ENCODE results near the gene ABCF2. TPM values are rescaled to one million over a fixed set of nuclear protein-coding genes. Genes with fewer than 3 reads are reported as not detected.
A peak's percentile ranks its signal among the peaks of the same experiment; 100 is the strongest.

ABCF2 gene
- total RNA-seq, 2 donors from 2014 or later: 24.2 to 26.7 TPM

GRCh38 chr7:151172273-151173141, 54.5 kb downstream of the ABCF2 start:
- H3K9me3 ChIP-seq (ENCODE audit: control insufficient read depth, low read length, poor library complexity, severe bottlenecking): no peaks in the 10 kb centered on the region
- Mint-ChIP-seq H3K36me3 (ENCODE audit: low read depth) (peaks cover 5% of the 10 kb centered on the region), H3K27me3 (peaks cover 45% of the 10 kb centered on the region), H3K4me3 (peak overlapping the region; percentile 31), H3K4me1 (peaks cover 19% of the 10 kb centered on the region), H3K27ac (peak overlapping the region; percentile 21)
- DNase-seq (peak; percentile 74 to 84 (median 78)), ATAC-seq (peak; percentile 93)

- peaks cover 7% of the 10 kb centered on the region for H3K36me3 Mint-ChIP-seq (ENCODE audit: low read depth)
- peaks cover 45% of the 10 kb centered on the region for H3K27me3 Mint-ChIP-seq
- no peaks in the 10 kb centered on the region for H3K9me3 ChIP-seq (ENCODE audit: control insufficient read depth, low read length, poor library complexity, severe bottlenecking)
- H3K4me1 Mint-ChIP-seq: peaks cover 23% of the 10 kb centered on the region
- ATAC-seq: no peak
- peak overlapping the region; percentile 9 for H3K27ac Mint-ChIP-seq
- DNase-seq: no peak
- peak overlapping the region; percentile 92 for H3K4me3 Mint-ChIP-seq
These were observed 58.2 kb downstream of the ABCF2 start for GRCh38 chr7:151168787-151169162.

- H3K27ac Mint-ChIP-seq: peak overlapping the region; percentile 9
- H3K27me3 Mint-ChIP-seq: peaks cover 41% of the 10 kb centered on the region
- peak overlapping the region; percentile 92 for H3K4me3 Mint-ChIP-seq
- no peaks in the 10 kb centered on the region for H3K9me3 ChIP-seq (ENCODE audit: control insufficient read depth, low read length, poor library complexity, severe bottlenecking)
- ATAC-seq (peak; percentile 79), DNase-seq (peak; percentile 53 to 63 (median 61))
- peaks cover 21% of the 10 kb centered on the region for H3K4me1 Mint-ChIP-seq
- peaks cover 7% of the 10 kb centered on the region for H3K36me3 Mint-ChIP-seq (ENCODE audit: low read depth)
These were observed 58.8 kb downstream of the ABCF2 start for GRCh38 chr7:151168003-151168786.

- H3K9me3 ChIP-seq (ENCODE audit: control insufficient read depth, low read length, poor library complexity, severe bottlenecking): no peaks in the 10 kb centered on the region
- peaks cover 16% of the 10 kb centered on the region for H3K4me1 Mint-ChIP-seq
- H3K27ac Mint-ChIP-seq: peak within 1 kb of the TSS; percentile 9
- DNase-seq: no peak
- peaks cover 7% of the 10 kb centered on the region for H3K36me3 Mint-ChIP-seq (ENCODE audit: low read depth)
- peak within 1 kb of the TSS; percentile 92 for H3K4me3 Mint-ChIP-seq
- H3K27me3 Mint-ChIP-seq: peaks cover 33% of the 10 kb centered on the region
- ATAC-seq: peak; percentile 54
These were observed 59.6 kb downstream of the ABCF2 start, which contains the start of gene GBX1 for GRCh38 chr7:151167197-151167961. GBX1 (minus strand) TSS chr7:151167694; CDS start chr7:151167548, 146 bp downstream.

- Mint-ChIP-seq H3K4me1 (peaks cover 14% of the 10 kb centered on the region), H3K36me3 (ENCODE audit: low read depth) (peaks cover 7% of the 10 kb centered on the region), H3K4me3 (peak overlapping the region; percentile 76), H3K27me3 (peaks cover 31% of the 10 kb centered on the region), H3K27ac (no peak overlapping the region)
- no peaks in the 10 kb centered on the region for H3K9me3 ChIP-seq (ENCODE audit: control insufficient read depth, low read length, poor library complexity, severe bottlenecking)
- ATAC-seq (no peak), DNase-seq (no peak)
These were observed 60.3 kb downstream of the ABCF2 start for GRCh38 chr7:151166629-151167196.

Other genes with a start within 250 kb of the ABCF2 start
- 1 to 10 TPM; 2.2 to 5.6 TPM for gene KCNH2, start 248.9 kb downstream of the ABCF2 start, total RNA-seq
- 1 to 10 TPM; 9.4 to 9.6 TPM for gene NOS3, start 236.2 kb downstream of the ABCF2 start, total RNA-seq
- gene ATG9B, start 202.7 kb downstream of the ABCF2 start, total RNA-seq: 10 to 100 TPM in 1 of 2 donors, 1 to 10 TPM in 1; 5.3 to 12.2 TPM
- gene ABCB8, start 198.8 kb downstream of the ABCF2 start, total RNA-seq: 10 to 100 TPM; 47.7 to 60.1 TPM
- 1 to 10 TPM; 6.7 to 9.1 TPM for gene ASIC3, start 178.7 kb downstream of the ABCF2 start, total RNA-seq
- 1 to 10 TPM; 4.7 TPM for gene CDK5, start 169.3 kb downstream of the ABCF2 start, total RNA-seq
- gene SLC4A2, start 167.6 kb downstream of the ABCF2 start, total RNA-seq: 10 to 100 TPM; 48.9 to 61.3 TPM
- gene FASTK, start 146.4 kb downstream of the ABCF2 start, total RNA-seq: 10 to 100 TPM; 67.7 to 82.2 TPM
- gene TMUB1, start 143.7 kb downstream of the ABCF2 start, total RNA-seq: 10 to 100 TPM; 46.6 to 52.4 TPM
- gene AGAP3, start 140.7 kb downstream of the ABCF2 start, total RNA-seq: 10 to 100 TPM; 45.6 to 53.0 TPM
- gene GBX1, start 59.5 kb downstream of the ABCF2 start, total RNA-seq: not detected
- gene ASB10, start 40.0 kb downstream of the ABCF2 start, total RNA-seq: not detected
- gene H2BK1, start 16.7 kb downstream of the ABCF2 start, total RNA-seq: 1 to 10 TPM; 1.0 to 4.1 TPM
- 10 to 100 TPM; 39.4 to 41.6 TPM for gene CHPF2, start 5.3 kb upstream of the ABCF2 start, total RNA-seq
- 10 to 100 TPM in 1 of 2 donors, 1 to 10 TPM in 1; 9.8 to 10.7 TPM for gene SMARCD3, start 21.5 kb upstream of the ABCF2 start, total RNA-seq
- gene NUB1, start 114.6 kb upstream of the ABCF2 start, total RNA-seq: 10 to 100 TPM; 71.9 to 87.2 TPM
- gene WDR86, start 182.8 kb upstream of the ABCF2 start, total RNA-seq: 10 to 100 TPM in 1 of 2 donors, 1 to 10 TPM in 1; 9.7 to 24.4 TPM
- gene CRYGN, start 212.9 kb upstream of the ABCF2 start, total RNA-seq: under 1 TPM in 1 of 2 donors, not detected in 1; 0.99 TPM

Measured in T-helper 17 cell (primary cell).